ENCODE measurements around the gene DIPK1C.

DNA sequence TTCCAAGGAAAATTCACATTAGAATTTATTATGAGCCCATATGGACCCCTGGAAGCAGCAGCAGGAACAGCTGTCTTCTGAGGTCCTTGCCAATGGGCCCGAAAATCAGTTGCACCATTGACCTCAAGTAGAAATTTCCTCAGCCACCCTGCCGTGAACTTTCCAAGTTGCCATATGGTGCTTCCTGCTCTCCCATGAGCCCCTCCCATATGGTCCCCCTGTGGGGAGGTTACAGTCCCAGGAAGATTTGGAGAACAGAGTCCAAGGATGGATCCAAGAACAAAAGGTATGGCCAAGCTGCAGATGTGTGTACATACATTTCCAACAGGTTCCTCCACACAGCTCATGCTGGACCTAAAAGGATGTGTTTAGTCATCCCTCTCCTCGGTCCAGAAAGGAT lies 34.6 kb downstream of the DIPK1C start:
- TF ChIP-seq, protein P1, sequence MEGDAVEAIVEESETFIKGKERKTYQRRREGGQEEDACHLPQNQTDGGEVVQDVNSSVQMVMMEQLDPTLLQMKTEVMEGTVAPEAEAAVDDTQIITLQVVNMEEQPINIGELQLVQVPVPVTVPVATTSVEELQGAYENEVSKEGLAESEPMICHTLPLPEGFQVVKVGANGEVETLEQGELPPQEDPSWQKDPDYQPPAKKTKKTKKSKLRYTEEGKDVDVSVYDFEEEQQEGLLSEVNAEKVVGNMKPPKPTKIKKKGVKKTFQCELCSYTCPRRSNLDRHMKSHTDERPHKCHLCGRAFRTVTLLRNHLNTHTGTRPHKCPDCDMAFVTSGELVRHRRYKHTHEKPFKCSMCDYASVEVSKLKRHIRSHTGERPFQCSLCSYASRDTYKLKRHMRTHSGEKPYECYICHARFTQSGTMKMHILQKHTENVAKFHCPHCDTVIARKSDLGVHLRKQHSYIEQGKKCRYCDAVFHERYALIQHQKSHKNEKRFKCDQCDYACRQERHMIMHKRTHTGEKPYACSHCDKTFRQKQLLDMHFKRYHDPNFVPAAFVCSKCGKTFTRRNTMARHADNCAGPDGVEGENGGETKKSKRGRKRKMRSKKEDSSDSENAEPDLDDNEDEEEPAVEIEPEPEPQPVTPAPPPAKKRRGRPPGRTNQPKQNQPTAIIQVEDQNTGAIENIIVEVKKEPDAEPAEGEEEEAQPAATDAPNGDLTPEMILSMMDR (IDR thresholded peaks at IDR 0.05): no peak
- no peak for TF ChIP-seq EZH2 (IDR thresholded peaks at IDR 0.05; ENCODE audit: borderline replicate concordance, insufficient read depth, low read depth, low read length, poor library complexity, severe bottlenecking)

Measured in B cell (primary cell).